ENCODE results near the gene STAG3.

- TF ChIP-seq MYC (IDR thresholded peaks at IDR 0.05; ENCODE audit: low read depth, low read length) (no peak), MYC (CRISPR knock-in tag; IDR thresholded peaks at IDR 0.05; ENCODE audit: borderline replicate concordance, low read depth) (no peak), FUS (optimal IDR thresholded peaks at IDR 0.05; ENCODE audit: low read depth, low read length) (no peak), POLR3A (IDR thresholded peaks at IDR 0.05; ENCODE audit: borderline replicate concordance, extremely low read depth, insufficient read depth, insufficient read length) (no peak), ZZZ3 (IDR thresholded peaks at IDR 0.05) (no peak), KDM5B (IDR thresholded peaks at IDR 0.05; ENCODE audit: insufficient replicate concordance, low read depth, low read length) (no peak)
- TF ChIP-seq, protein P1, sequence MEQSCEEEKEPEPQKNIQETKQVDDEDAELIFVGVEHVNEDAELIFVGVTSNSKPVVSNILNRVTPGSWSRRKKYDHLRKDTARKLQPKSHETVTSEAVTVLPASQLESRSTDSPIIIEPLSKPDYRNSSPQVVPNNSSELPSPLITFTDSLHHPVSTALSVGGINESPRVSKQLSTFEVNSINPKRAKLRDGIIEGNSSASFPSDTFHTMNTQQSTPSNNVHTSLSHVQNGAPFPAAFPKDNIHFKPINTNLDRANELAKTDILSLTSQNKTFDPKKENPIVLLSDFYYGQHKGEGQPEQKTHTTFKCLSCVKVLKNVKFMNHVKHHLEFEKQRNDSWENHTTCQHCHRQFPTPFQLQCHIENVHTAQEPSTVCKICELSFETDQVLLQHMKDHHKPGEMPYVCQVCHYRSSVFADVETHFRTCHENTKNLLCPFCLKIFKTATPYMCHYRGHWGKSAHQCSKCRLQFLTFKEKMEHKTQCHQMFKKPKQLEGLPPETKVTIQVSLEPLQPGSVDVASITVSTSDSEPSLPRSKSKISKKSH (CRISPR knock-in tag; IDR thresholded peaks at IDR 0.05): no peak
These were observed 24.6 kb upstream of the STAG3 start for GRCh38 chr7:100152937-100153666.

Measured in K562 (cell line).